GM19328 (cell line): ENCODE data around the gene OR6B3.

Experiments used
- ATAC-seq: cut with Tn5 transposase; IDR thresholded peaks from one replicate; pipeline ENCODE4 v1.9.1; 2021; ENCODE audit warnings: mild to moderate bottlenecking, moderate library complexity; ENCODE audit not compliant: unreplicated experiment

Gene OR6B3

DNA sequence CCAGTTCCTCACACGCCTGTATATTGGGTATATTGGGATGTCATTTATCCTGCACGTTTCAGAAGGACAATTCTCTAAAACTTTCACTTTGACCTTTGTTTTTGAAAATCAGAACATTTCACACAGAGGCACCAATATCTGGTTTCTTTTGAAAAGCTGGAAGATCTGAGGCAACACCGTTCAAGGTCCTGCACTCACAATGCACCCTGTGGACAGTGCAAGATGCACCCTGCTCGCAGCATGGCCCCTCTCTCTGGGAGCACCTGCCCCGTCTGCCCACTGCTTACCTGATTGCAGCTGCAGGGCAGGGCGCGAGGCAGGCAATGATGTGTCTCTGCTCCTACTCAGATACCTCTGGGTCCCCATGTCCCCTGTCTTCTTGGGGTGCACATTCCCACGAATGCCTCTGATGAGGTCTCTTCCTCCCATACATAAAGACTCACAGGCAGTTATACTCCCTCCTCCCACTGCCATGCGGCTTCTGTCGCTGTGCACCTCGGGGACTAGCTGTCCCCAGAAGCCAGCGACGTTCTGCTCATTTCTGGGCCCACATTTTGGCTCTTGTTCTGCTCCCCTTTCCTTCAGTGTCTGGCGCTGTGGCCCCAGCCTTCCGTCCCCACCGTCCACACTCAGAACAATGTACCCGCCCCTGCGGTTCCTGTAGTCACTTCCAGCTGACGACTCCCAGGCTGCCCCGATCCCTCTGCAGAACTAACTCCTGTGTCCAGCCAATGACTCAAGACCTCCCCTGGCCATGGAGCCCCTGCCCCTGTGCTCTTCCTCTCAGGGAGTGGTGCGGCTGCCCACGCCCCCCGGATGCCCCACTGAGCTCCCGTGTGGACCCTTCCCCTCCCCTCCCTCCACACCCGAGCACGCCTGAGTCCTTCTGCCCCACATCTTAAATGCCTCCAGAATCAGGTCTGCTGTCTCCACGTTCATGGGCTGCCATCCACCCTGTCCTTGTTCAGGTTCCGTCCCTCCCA, at the start of gene OR6B3:
OR6B3 (minus strand) TSS at position 349 of the 983 bp plus-strand sequence.
- no peak for ATAC-seq

DNA sequence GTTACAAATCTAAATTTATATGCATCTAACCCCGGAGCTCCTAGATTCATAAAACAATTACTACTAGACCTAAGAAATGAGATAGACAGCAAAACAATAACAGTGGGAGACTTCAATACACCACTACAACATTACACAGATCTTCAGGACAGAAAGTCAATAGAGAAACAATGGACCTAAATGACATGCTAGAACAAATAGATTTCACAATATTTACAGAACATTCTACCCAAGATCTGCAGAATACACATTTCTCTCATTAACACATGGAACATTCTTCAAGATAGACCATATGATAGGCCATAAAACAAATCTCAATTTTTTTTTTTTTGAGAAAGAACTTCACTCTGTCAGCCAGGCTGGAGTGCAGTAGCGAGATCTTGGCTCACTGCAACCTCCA, 45.0 kb upstream of the OR6B3 start:
- no peak for ATAC-seq

DNA sequence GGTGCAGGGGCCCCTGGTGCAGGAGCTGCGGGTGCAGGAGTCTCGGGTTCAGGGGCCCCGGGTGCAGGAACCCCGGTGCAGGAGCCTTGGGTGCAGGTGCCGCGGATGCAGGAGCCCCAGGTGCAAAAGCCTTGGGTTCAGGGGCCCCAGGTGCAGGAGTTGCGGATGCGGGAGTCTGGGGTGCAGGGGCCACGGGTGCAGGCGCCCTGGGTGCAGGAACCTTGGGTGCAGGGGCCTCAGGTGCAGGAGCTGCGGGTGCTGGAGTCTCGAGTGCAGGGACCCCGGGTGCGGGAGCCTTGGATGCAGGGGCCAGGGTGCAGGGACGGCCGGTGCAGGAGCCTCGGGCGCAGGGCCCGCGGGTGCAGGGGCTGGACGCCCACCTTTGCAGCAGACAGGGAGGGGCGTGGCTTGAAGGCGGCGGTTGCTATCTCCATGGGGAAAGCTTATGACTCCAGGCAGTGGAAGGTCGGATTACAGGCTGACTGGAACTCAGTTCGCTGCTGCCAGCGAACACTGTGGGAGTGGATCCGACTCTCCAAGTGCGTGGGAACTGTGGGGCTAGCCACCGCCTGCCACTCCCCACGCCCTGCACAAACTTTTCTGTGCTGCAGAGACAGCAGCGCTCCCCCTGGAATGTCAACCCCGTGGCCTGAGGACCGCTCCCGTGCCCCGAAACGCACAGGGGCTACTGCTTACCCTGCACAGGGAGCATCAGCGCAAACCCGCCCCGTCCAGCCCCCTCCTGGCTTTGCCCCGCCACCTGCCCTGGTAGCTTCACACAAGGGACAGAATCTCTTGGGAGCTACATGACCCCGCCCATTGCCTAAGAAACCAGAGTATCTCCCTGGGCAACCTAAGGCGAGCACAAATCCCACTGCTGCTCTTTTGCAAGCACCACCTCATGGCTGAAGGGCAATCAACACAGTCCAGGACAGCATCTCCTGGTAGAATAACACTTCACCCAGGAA, 42.5 kb upstream of the OR6B3 start:
- ATAC-seq = no peak

- no peak for ATAC-seq
Observed at GRCh38 chr2:240089306-240089705, 36.0 kb upstream of the OR6B3 start.

DNA sequence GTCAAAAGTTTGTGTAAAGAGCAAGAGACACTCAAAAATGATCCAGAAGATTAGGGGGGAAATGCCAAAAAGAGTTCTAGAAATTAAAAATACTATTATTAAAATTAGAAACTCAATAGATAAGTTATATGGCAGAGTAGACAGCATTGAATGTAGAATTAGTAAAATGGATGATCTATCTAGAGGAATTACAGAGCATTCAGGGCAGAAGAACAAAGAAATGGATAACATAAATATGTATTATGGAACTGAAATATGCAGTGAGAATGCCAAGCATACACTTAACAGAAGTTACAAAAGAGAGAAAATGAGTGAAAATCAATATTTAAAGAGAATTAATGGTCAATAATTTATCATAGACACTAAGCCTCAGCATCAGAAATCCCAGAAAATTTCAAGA, 33.2 kb upstream of the OR6B3 start:
- no peak for ATAC-seq

DNA sequence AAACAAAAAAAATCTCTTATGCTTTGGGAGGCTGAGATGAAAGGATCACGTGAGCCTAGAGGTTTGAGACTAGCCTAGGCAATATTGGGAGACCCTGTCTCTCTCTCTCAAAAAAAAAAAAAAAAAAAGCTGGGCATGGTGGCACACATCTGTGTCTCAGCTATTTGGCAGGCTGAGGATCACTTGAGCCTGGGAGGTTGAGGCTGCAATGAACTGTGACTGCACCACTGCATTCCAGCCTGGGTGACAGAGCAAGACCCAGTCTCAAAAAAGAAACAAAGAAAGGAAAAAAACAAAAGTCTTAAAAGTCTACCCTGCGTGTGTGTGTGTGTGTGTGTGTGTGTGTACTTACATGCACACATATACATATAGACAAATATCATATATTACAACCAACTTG, 25.3 kb upstream of the OR6B3 start:
- ATAC-seq = no peak

DNA sequence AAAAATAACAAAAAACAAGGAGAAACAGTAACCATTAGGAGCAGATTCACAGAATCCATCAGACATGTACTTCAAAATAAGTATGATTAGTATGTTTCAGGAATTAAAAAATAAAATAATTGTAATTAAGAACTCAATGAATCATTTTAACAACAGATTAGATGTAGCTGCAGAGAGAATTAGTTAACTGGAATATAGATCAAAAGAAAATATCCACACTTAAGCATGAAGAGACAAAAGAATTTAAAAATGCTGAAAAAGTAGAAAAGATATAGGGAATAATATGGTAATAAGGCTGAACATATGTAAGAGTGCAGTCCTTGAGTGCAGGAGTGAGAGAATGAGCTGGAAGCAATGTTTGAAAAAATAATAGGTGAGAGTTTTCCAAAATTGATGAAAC, 24.1 kb upstream of the OR6B3 start:
- ATAC-seq = no peak

- no peak for ATAC-seq
Observed at GRCh38 chr2:240074545-240074944, 21.2 kb upstream of the OR6B3 start.

DNA sequence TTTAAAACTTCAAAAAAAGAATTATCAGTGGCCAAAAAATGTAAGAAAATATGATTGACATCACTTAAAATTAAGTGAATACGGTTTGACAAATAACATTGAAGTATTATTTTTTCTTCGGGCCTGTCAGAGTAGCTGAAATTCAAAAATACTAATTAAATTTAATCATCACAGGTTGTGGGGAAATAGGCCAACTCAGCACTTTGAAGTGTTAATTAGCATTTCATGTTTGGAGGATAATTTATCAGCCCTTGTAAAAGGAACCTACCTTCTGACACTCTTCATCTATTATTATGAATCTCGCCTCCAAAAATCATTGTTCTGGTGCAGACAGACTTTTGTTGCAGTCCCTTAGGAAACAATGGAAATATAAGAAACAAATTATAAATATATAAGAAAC, 17.6 kb upstream of the OR6B3 start:
- ATAC-seq = no peak

DNA sequence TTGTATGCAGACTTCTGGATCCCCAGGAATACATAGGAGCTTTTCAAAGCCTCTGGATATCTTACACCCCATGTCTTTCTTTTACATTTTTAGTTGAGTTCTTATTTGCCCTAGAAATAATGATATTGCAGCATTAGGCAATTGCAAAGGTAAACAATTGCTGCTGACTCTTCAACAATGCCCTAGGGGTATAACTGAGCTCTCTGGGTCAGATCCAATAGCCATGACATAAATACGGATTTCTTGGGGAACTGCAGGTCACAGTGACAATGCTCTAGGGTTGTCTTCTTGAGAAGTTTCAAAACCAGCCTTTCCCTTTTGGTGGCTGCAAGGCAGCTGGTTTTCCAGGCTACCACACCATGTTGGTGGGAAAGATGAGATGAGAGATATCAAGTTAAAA, 16.5 kb upstream of the OR6B3 start:
- ATAC-seq = no peak

- ATAC-seq = no peak
Observed at GRCh38 chr2:240068193-240068592, 14.9 kb upstream of the OR6B3 start.

GRCh38 chr2:240066489-240066888, 13.2 kb upstream of the OR6B3 start:
- no peak for ATAC-seq

GRCh38 chr2:240064898-240065297, 11.6 kb upstream of the OR6B3 start:
- ATAC-seq = no peak

DNA sequence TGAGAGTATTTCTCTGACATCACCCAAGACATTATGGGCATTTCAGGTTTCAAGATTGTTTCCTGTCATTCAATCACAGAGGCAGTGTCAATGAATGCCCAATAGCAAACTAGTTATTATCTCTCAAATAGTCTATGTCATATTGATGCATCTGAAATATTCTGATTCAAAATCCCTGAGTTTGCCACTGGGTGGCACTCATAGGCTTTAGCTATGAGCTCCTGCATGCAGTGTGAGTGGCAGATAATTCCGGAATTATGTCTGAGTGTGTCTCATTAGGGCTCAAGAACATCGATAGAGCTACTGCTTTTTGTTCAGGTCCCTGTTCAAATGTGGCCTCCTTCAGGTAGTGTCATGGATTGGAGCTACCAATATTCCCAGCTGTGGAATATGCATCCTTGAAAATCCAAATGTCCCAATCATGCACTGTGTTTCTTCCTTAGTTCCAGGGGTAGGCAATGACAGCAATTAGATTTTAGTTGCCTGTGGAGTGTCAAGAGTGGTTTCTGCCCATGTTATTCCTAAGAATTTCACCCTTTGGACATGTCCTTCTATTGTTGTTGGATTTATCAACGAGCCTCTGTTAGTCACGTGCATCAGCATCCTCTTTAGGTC, 7.8 kb upstream of the OR6B3 start:
- no peak for ATAC-seq

- ATAC-seq = no peak
Observed at GRCh38 chr2:240056678-240057077, 3.4 kb upstream of the OR6B3 start.

- no peak for ATAC-seq
Observed at GRCh38 chr2:240055177-240055917, 2.0 kb upstream of the OR6B3 start.

GRCh38 chr2:240052524-240052923, 797 bp downstream of the OR6B3 start:
- no peak for ATAC-seq

DNA sequence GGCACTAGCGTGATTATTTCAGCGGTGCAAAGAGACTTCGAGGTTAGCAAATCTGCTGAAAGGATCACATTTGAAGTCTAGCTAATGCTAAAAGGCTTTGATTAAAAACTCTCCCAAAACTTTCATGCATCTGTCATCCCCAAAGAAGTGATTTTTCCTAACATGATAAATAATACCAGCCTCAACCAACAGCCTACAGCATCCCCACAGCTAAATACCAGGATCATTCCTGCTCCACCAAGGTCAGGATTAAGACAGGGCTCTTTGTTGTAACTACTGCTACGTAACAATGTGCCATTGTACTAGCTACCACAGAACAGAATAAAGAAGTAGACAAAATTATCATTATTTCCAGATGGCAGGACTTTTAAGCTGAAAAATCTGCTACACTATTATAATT, 1.6 kb downstream of the OR6B3 start:
- ATAC-seq = no peak

DNA sequence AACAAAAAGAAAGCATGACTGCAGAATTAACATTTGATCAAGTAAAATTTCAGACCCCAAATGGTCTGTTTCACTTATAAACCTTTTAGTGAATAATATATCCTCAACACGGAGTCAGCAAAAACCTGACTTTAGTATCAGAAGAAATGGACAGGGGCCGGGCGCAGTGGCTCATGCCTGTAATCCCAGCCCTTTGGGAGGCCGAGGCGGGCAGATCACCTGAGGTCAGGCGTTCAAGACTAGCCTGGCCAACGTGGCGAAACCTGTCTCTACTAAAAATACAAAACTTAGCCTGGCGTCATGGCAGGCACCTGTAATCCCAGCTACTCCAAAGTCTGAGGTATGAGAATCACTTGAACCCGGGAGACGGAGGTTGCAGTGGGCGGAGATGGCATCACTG, 3.0 kb downstream of the OR6B3 start:
- ATAC-seq = no peak

DNA sequence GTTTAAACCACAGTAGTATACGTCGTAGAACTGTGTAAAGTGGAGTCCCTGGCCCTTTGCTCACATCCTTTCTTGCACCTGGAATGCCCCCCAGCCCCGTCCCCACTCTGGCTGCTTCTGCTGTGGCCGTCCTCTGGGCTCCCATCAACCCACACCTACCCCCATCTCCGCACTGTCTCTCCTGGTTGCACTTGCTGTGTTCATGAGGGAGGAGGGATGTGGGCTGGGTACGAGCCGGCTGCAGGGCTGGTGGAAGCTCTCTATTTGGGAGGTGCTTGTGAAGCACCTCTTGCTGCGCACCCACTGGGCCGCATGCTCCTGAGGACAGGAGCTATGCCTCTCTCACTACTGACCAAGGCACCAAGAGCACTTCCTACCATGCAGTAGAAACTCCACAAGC, 5.1 kb downstream of the OR6B3 start:
- ATAC-seq = no peak
